Activated CD8-positive, alpha-beta T cell treated with anti-CD3 and anti-CD28 coated beads, Interleukin-2, amount 10 ng/mL, durations not matched to agents 7 days and 5 days (primary cell): Measurements from ENCODE around the gene RTF1. TPM values are rescaled to one million over a fixed set of nuclear protein-coding genes. Genes with fewer than 3 reads are reported as not detected.
A peak's percentile ranks its signal among the peaks of the same experiment; 100 is the strongest.
"Not testable (repeated sequence)": the region's sequence is repeated elsewhere in the genome, so short reads cannot be mapped to it uniquely, and the experiment has no call there.

Experiments
- ATAC-seq: fragments of 150-1000 bp; cut with Tn5 transposase; one replicate; pipeline ENCODE4 v1.10.0; 2021; ENCODE audit warnings: moderate library complexity
- CTCF ChIA-PET: fragments of 350-600 bp; sonication (Branson Sonifier 250); formaldehyde crosslinking; loops from one replicate; lab custom pipeline; 2021; ENCODE audit warnings: antibody characterized with exemption; lab: Charles Lee
- POLR2A ChIA-PET: fragments of 350-600 bp; sonication (Branson Sonifier 250); formaldehyde crosslinking; loops from one replicate; lab custom pipeline; 2021; ENCODE audit warnings: antibody characterized with exemption; lab: Charles Lee
- DNase-seq: peaks from one replicate; pipeline ENCODE4 v3.0.0-alpha.2; 2020
- H3K27ac Mint-ChIP-seq: one replicate; pipeline ENCODE4 v1.8.0; 2021; ENCODE audit warnings: mild to moderate bottlenecking, mixed read lengths
- H3K27me3 Mint-ChIP-seq: one replicate; pipeline ENCODE4 v1.8.0; 2021; ENCODE audit warnings: low read depth, mixed read lengths
- H3K36me3 Mint-ChIP-seq: one replicate; pipeline ENCODE4 v1.8.0; 2021; ENCODE audit warnings: low read depth, mixed read lengths
- H3K4me1 Mint-ChIP-seq: one replicate; pipeline ENCODE4 v1.8.0; 2021; ENCODE audit warnings: low read depth, mixed read lengths
- H3K4me3 Mint-ChIP-seq: one replicate; pipeline ENCODE4 v1.8.0; 2021; ENCODE audit warnings: mild to moderate bottlenecking, mixed read lengths
- H3K9me3 Mint-ChIP-seq: one replicate; pipeline ENCODE4 v1.8.0; 2022; ENCODE audit warnings: mixed read lengths; ENCODE audit not compliant: insufficient read depth
- total RNA-seq, 2 experiments: library from RNA; stranded (reverse); gene quantifications; one replicate each; pipeline ENCODE4 v1.2.3, GENCODE V29; 2021

Gene RTF1
- total RNA-seq, 2 experiments from 2014 or later, result 31.0 to 40.7 TPM

GRCh38 chr15:41411441-41411840 is 5.5 kb upstream of the RTF1 start:
- no peak for ATAC-seq
- no peak for DNase-seq
- peaks cover 11% of the 10 kb centered on the region for H3K4me1 Mint-ChIP-seq
- H3K36me3 Mint-ChIP-seq, result peaks cover 4% of the 10 kb centered on the region
- no peak overlapping the region for H3K4me3 Mint-ChIP-seq
- H3K27ac Mint-ChIP-seq, result no peak overlapping the region
- ChIA-PET POLR2A (no interaction called here), CTCF (no interaction called here)
- H3K9me3 Mint-ChIP-seq, result no peaks in the 10 kb centered on the region
- H3K27me3 Mint-ChIP-seq, result no peaks in the 10 kb centered on the region

GRCh38 chr15:41416128-41416741 is 660 bp upstream of the RTF1 start:
- DNase-seq, result no peak
- Mint-ChIP-seq H3K4me1 (peaks cover 33% of the 10 kb centered on the region), H3K27ac (peak overlapping the region; percentile 93), H3K9me3 (no peaks in the 10 kb centered on the region), H3K4me3 (peak overlapping the region; percentile 94), H3K27me3 (no peaks in the 10 kb centered on the region), H3K36me3 (peaks cover 14% of the 10 kb centered on the region)
- ChIA-PET POLR2A (interaction anchor here (0.5 to 1.0 kb wide), 9 partner anchors 8 to 663 kb away, joined by 3 to 6 read pairs (median 3); partner anchors contain the start of genes NUSAP1 and OIP5), CTCF (no interaction called here)
- ATAC-seq, result peak; percentile 18

- peak overlapping the region; percentile 94 for H3K4me3 Mint-ChIP-seq
- ATAC-seq (peak; percentile 63), DNase-seq (peak; percentile 39)
- H3K9me3 Mint-ChIP-seq, result no peaks in the 10 kb centered on the region
- ChIA-PET CTCF (interaction anchor here (1.2 kb wide), 1 partner anchor 61 kb away, joined by 3 read pairs; no protein-coding TSS in a partner anchor), POLR2A (interaction anchor here (1.5 kb wide), 1 partner anchor 84 kb away, joined by 3 read pairs; the partner anchor contains the start of gene NUSAP1)
- H3K27ac Mint-ChIP-seq, result peak overlapping the region; percentile 93
- H3K27me3 Mint-ChIP-seq, result no peaks in the 10 kb centered on the region
- H3K36me3 Mint-ChIP-seq, result peaks cover 14% of the 10 kb centered on the region
- H3K4me1 Mint-ChIP-seq, result peaks cover 36% of the 10 kb centered on the region
These were observed 712 bp downstream of the RTF1 start for GRCh38 chr15:41417418-41418195.

- Mint-ChIP-seq H3K27me3 (no peaks in the 10 kb centered on the region), H3K9me3 (no peaks in the 10 kb centered on the region), H3K36me3 (peaks cover 7% of the 10 kb centered on the region), H3K27ac (peak overlapping the region; percentile 87), H3K4me1 (peaks cover 33% of the 10 kb centered on the region), H3K4me3 (peak overlapping the region; percentile 14)
- DNase-seq (no peak), ATAC-seq (peak; percentile 83)
- POLR2A ChIA-PET, result interaction anchor here (0.6 to 0.9 kb wide), 2 partner anchors 20 to 23 kb away, joined by 3 read pairs; no protein-coding TSS in a partner anchor
- CTCF ChIA-PET, result interaction anchor here (0.9 kb wide), 1 partner anchor 21 kb away, joined by 3 read pairs; no protein-coding TSS in a partner anchor
These were observed 7.2 kb downstream of the RTF1 start for GRCh38 chr15:41423979-41424659.

- ChIA-PET CTCF (no interaction called here), POLR2A (no interaction called here)
- Mint-ChIP-seq H3K4me3 (peak overlapping the region; percentile 14), H3K9me3 (no peaks in the 10 kb centered on the region), H3K27me3 (no peaks in the 10 kb centered on the region), H3K36me3 (peaks cover 7% of the 10 kb centered on the region), H3K4me1 (peaks cover 36% of the 10 kb centered on the region), H3K27ac (peak overlapping the region; percentile 87)
- DNase-seq (no peak), ATAC-seq (no peak)
These were observed 7.9 kb downstream of the RTF1 start for GRCh38 chr15:41424809-41425208.

- H3K4me3 Mint-ChIP-seq, H3K9me3 Mint-ChIP-seq, H3K36me3 Mint-ChIP-seq, DNase-seq, CTCF ChIA-PET, H3K27me3 Mint-ChIP-seq, ATAC-seq, H3K27ac Mint-ChIP-seq, POLR2A ChIA-PET: not testable (repeated sequence)
- peaks cover 33% of the 10 kb centered on the region for H3K4me1 Mint-ChIP-seq
These were observed 9.0 kb downstream of the RTF1 start for GRCh38 chr15:41425907-41426306.

GRCh38 chr15:41429003-41429890 is 12.4 kb downstream of the RTF1 start:
- Mint-ChIP-seq H3K27me3 (no peaks in the 10 kb centered on the region), H3K9me3 (no peaks in the 10 kb centered on the region), H3K4me1 (peaks cover 24% of the 10 kb centered on the region), H3K36me3 (peaks cover 3% of the 10 kb centered on the region), H3K27ac (peak overlapping the region; percentile 84), H3K4me3 (peak overlapping the region; percentile 12)
- ChIA-PET POLR2A (interaction anchor here (0.7 to 1.2 kb wide), 3 partner anchors 14 to 146 kb away, joined by 3 to 4 read pairs (median 3); no protein-coding TSS in a partner anchor), CTCF (interaction anchor here (0.7 to 2.5 kb wide), 7 partner anchors 9 to 345 kb away, joined by 3 to 13 read pairs (median 3); partner anchors contain the start of genes EXD1 and MAPKBP1)
- peak; percentile 82 for ATAC-seq
- peak; percentile 35 for DNase-seq

- ChIA-PET CTCF (no interaction called here), POLR2A (no interaction called here)
- no peaks in the 10 kb centered on the region for H3K27me3 Mint-ChIP-seq
- peaks cover 15% of the 10 kb centered on the region for H3K36me3 Mint-ChIP-seq
- H3K4me1 Mint-ChIP-seq, result peaks cover 11% of the 10 kb centered on the region
- H3K9me3 Mint-ChIP-seq, result no peaks in the 10 kb centered on the region
- DNase-seq (no peak), ATAC-seq (no peak)
- no peak overlapping the region for H3K4me3 Mint-ChIP-seq
- no peak overlapping the region for H3K27ac Mint-ChIP-seq
These were observed 18.3 kb downstream of the RTF1 start for GRCh38 chr15:41435037-41435786.

GRCh38 chr15:41437448-41437847 is 20.6 kb downstream of the RTF1 start:
- Mint-ChIP-seq H3K4me3 (no peak overlapping the region), H3K27me3 (no peaks in the 10 kb centered on the region), H3K9me3 (no peaks in the 10 kb centered on the region), H3K36me3 (peaks cover 22% of the 10 kb centered on the region), H3K4me1 (peaks cover 16% of the 10 kb centered on the region), H3K27ac (no peak overlapping the region)
- ChIA-PET CTCF (interaction anchor here (1.2 kb wide), 1 partner anchor 8 kb away, joined by 6 read pairs; no protein-coding TSS in a partner anchor), POLR2A (no interaction called here)
- ATAC-seq, result no peak
- DNase-seq, result no peak

GRCh38 chr15:41438206-41438605 is 21.3 kb downstream of the RTF1 start:
- Mint-ChIP-seq H3K27me3 (no peaks in the 10 kb centered on the region), H3K36me3 (peaks cover 22% of the 10 kb centered on the region), H3K4me1 (peaks cover 20% of the 10 kb centered on the region), H3K27ac (no peak overlapping the region), H3K9me3 (no peaks in the 10 kb centered on the region), H3K4me3 (no peak overlapping the region)
- DNase-seq (no peak), ATAC-seq (no peak)
- ChIA-PET CTCF (interaction anchor here (1.2 kb wide), 1 partner anchor 9 kb away, joined by 6 read pairs; no protein-coding TSS in a partner anchor), POLR2A (no interaction called here)
